NCI-H2196 treated with DMSO at 0.1 percent for 48 hours (cell line): Measurements from ENCODE around the gene MAT2A.

ENCODE experiments used
- DNase-seq: peaks from one replicate; lab custom pipeline; 2025; ENCODE audit not compliant: unreplicated experiment; lab: John Stamatoyannopoulos, UW

Gene MAT2A

GRCh38 chr2:85538507-85539360, at the start of gene MAT2A:
TSS of gene MAT2A (plus strand) at chr2:85539168. CDS start at chr2:85539288, 120 bp downstream.
- peak; percentile 52 for DNase-seq

DNA sequence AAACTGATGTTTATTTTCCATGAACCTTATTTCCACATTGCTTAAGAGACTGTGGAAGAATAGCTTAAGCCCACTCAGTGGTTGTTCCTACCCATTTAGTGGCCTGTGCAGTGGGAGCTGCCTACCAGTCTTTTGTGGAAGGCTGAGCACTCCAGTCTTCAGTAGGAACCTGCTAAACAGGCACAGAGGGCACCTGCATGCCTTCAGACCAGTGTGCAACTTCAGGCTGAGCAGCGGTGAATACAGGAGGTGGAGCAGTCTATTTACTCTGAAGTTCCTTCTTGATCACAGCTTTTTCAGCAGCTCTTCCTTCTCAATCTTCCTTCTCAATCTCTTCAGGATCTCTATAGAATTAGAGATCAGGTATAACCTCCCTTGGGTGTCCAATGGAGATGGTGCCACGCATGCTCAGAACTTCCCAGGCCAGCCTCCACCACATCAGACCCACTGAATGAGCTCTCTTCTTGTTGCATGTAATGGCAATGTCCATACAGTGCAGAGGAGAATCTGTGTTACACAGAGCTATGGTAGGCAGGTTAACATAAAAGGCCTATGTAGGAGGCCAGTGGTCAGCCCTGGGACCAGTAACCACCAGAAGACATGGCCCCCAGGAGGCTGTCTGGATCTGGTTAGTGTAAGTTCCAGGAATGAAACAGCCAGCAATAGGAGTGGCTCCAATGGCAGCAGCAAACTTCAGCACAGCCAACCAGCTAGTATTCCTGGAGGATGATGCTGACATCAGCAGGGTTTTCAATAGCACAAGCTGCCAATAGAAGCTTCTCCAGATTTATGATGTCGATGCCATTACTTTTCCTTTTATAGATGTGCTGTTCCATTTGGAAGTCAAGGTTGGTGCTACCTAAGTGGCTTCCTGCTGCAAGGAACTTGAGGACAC, 47.9 kb upstream of the MAT2A start:
- no peak for DNase-seq

GRCh38 chr2:85496436-85496835, 42.5 kb upstream of the MAT2A start:
- DNase-seq: no peak

DNA sequence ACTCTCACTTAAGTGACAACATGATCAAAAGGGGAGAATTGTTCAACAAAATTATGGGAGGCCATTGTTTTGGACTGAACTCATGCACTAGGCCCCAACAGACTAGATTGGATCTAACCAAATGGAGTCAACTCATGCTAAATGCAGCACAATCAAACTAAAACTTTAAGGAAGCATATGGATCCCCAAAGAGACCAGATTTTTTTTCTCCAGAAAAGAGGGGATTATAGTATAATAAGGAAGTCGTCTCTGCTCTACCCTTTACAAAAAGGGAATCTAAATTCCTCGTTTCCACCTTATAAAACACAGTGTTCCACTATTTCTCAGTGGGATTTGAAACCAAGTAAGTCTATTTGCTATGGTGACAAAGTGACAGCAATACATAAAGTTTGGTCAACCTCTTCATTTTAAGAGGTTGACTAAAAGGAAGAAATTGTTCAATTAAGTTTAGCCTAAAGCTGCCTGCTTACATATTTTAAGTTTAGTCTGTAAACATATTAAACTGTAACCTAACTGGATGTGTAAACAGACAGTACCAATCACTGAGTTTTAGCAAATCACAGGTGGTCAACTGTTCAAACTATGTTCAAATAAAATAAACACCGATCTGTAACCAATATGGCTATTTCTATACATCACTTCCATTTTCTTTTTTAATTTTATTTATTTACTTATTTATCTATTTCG, 40.9 kb upstream of the MAT2A start:
- DNase-seq: no peak

- no peak for DNase-seq
Measured at GRCh38 chr2:85501248-85501647, 37.7 kb upstream of the MAT2A start.

DNA sequence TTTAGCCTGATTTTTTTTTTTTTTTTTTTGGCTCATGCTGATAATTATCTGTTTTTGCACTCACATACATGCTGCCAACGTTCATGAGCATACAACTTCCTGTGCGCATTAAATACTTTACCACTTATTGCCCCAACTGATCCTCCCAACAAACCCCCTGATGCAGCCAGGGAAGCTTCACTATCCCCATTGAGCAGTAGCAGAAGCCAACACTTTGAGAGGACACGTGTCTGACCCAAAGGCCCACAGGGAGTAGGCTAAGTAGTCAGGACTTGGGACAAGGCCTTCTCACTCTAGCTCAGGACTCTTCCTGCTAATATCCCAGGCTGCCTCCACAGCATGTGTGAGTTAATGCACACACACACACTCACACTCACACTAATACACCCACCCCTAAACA, 36.2 kb upstream of the MAT2A start:
- DNase-seq: no peak

DNA sequence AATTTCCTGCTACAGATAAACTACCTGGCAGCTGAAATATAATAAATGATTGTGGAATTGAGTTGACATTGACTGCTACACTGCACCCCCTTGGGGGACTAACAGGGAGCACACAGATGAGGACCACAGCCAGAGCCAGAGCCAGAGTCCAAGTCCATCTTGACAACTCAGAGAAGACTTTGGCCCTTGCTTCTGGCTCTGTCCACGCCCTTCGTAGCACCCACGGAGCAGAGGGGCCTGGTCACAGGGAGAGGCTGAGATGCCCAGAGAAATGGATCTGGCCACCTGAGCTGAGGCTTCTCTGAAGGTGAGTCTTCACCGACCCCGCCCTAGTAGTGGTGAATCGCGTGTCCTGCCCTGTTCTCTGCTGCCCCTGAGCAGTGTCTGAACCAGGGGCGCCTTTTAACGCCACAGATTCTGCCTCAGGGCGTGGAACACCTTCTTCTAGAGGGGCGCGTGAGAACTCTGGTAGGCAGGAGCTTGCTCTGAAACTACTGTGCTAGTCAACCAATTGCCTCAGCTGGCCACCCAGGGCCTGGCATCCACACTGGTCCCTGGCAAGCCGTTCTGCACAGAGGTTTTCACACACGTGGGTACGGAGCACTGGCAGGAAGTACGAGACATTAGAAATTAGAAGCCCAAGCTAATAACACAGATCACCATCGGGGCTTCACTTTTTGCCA, 35.7 kb upstream of the MAT2A start:
- no peak for DNase-seq

- no peak for DNase-seq
Measured at GRCh38 chr2:85503851-85504777, 34.9 kb upstream of the MAT2A start.

GRCh38 chr2:85504778-85505261, 34.1 kb upstream of the MAT2A start:
- peak; percentile 74 for DNase-seq

DNA sequence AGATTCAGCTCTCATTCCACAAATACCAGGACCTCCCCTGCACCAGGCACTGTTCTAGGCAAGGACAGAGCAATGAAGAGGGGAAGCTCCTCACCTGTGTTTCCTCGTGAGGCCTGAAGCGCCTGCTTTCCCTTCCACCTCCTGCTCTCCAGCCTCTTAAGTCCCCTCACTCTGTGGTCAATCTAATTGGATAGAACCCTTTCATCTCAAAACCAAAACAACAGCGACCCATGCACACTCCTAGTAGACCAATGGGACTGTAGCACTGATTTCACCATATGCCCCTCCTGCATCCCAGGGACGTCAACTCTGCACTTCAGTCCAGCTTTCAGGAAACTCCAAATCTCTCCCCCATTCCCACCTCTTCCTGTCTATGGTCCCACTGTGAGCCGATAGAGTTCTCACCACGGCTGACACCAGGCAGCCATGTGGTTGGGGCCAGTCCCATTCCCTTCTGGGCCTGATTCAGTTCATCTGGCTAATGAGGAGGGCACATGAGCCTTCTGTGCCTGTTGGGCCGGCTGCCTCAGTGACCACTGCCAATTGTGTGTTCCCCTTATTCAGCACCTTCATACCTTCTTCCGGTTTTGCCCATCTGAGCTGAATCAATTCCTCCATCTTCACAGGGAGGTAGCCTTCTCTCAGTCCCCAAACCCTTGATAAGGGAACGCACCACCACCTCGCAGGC, 33.3 kb upstream of the MAT2A start:
- DNase-seq: no peak

- DNase-seq: no peak
Measured at GRCh38 chr2:85506768-85507181, 32.2 kb upstream of the MAT2A start.

DNA sequence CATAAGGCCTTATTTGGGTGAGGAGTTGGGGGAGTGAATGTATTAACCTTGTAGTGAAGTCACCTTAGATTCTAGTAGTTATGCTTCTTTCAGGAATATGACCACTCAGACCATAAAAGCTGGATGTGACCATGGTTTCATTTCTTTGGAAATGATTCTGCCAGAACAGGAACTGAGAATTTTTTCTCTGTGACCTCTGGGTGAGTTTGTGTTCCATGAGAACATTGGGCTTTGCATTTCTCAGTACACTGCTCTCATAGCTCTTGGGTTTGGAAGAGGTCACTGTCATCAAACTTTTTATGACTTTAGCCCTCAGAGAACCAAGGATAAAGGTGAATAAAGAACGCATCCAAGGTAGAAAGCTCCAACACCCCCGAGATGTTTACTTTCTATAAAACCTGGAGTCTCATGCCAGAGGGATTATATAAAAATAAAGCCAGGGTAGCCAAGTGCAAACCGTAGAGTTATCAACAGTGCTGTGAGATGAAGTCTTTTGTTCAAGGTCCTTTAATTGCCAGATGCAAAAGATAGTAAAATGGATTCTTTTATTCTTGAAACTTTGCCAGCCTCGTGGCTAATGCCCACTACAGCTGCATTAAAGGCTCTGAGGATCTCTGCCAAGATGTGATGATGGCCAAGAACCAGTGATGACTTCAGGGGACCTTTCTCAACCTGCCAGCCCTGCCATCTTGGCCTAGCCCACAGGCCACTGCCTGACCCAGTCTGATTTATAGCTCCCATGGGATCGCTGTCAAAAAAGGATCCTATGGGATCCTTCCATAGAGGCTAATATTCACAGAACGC, 27.8 kb upstream of the MAT2A start:
- no peak for DNase-seq

DNA sequence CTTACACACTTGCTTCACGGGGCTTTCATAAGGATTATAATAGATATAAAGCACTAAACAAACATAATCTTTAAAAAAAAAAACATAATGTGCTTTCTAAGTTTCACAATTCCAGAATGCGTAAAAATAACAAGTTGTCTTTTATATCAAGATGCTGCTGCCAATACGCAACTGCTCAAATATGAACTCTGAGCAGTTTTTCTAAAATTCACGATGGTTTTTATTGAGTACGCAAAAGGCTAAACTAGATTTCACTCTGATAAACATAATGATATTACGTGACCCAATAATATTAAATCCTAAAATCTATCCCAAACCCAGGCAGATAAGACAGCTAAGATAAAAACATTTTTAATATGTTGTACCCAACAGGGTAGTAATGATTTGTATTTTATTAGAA, 24.6 kb upstream of the MAT2A start:
- no peak for DNase-seq

- no peak for DNase-seq
Measured at GRCh38 chr2:85516653-85517389, 22.1 kb upstream of the MAT2A start.

- DNase-seq: no peak
Measured at GRCh38 chr2:85522090-85522647, 16.8 kb upstream of the MAT2A start.

DNA sequence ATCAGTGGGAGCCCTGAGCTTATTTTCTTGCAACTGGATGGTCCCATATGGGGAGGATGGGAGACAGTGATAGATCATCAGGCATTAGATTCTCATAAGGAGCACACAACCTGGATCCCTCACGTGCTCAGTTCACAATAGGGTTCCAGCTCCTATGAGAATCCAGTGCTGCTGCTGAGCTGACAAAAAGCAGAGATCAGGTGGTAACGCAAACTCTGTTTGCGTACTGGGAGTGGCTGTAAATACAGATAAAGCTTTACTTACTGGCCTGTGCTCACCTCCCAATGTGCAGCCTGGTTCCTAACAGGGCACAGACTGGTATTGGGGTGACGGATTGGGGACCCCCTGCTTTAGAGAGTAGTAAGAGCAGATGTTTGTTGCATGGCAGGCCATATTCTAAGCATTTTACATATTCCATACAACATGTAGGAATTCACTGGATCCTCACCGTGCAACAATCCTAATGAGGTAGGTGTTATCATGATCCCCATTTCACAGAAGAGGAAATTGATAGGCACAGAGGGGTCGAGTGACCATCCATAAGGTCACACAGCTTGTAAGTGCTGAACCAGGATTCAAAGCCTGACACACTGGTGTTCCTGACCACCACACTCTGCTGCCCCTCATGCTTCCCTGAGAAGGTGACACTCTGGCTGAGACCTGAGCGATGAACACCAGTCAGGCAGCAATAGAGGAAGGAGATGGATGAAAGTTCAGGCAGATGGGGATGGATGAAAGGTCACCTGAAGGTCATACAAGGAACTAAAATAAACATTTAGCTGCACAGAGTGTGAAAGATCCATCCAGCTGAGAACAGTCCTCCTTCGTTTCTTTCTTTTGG, 15.7 kb upstream of the MAT2A start:
- DNase-seq: no peak
